HG03045 (cell line): ENCODE data around the gene RPL19.
"Not testable (repeated sequence)": the region's sequence is repeated elsewhere in the genome, so short reads cannot be mapped to it uniquely, and the experiment has no call there.

ENCODE experiments used
- ATAC-seq: cut with Tn5 transposase; IDR thresholded peaks from one replicate; pipeline ENCODE4 v1.9.1; 2021; ENCODE audit warnings: mild to moderate bottlenecking, moderate library complexity; ENCODE audit not compliant: unreplicated experiment

Gene RPL19

GRCh38 chr17:39200070-39200879 is at the start of gene RPL19:
Gene RPL19 (plus strand): TSS chr17:39200283. CDS start chr17:39200345, 62 bp downstream.
- ATAC-seq: peak; percentile 61

DNA sequence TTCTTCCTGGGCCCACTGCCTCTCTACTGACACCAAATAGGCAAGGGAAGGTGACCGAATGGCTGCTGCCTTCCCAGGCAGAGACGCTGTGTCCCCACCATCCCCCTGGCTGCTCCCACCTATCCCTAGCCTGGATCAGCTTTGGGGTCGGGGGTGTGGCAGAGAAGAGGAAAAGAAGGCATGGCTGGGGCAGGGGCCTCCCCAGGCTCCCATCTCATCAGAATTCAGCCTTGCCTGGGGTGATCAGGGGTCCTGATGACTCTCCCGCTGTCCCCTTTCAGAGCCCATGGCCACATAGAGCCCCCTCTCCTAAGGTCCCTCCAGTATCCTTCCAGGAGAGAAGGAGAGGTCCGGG is 49.3 kb upstream of the RPL19 start:
- no peak for ATAC-seq

GRCh38 chr17:39151150-39151942 is 48.7 kb upstream of the RPL19 start, which contains the start of gene PLXDC1:
Gene PLXDC1 (minus strand): TSS chr17:39151637. CDS start chr17:39151437, 200 bp downstream.
- no peak for ATAC-seq

DNA sequence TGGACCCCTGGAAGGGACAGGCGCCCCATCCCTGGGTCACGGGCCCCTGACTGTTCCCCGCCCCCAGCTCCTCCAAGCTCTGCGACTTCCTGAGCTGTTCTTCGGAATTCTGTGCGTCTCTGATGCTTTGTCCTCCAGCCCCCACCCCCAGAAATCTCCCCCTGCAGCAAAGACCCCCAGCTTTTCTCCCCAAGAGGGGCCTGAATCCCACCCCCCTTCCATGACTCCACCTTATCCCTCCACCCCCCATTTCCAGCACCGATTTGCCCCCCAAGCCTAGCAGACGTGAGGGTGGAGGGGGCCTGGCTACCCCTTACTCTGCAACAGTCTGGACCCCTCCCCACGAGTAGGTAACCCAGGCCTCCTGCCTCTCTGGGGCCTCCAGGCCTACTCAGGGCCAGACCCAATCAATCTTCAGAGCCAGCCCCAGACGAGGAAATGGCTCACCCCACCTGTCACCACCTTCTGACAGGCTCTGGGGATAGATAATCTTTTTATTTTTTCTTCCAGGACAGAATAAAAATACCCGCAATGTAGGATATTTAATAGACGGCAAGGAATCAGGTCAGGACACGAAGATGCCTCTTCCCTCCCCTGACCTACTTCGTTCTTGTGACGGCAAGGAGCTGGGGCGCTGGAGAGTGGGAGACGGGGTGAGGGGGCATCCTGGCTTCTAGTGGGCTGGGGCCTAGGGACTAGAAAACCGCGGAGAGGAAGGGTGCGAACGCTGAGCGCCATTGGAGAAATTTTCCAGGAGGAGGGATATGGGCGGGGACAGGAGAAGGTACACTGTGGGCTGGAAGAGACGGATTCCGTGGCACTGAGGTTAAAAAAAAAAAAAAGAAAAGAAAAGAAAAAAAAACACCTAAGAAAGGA is 47.9 kb upstream of the RPL19 start:
- ATAC-seq: no peak

DNA sequence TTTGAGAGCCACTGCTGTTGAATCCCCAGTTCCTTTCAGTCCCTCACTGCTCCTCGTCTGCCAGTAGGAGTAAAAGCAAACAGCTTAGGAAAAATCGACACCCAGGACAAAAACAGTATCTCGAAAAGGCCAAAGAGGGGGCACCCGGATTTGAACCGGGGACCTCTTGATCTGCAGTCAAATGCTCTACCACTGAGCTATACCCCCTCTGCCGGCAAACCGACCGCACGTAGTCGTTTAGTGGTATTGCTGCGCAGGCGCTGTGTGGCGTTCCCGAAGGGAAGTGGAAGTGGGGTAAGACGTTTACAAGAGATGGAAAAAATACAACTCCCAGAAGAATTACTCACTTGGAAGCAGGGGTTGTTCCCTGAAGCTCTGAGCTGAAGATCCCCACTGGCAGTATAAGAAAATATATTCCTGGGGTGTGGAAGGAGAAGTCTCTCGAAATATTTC is 46.5 kb upstream of the RPL19 start:
- ATAC-seq: peak; percentile 40

GRCh38 chr17:39155654-39156053 is 44.4 kb upstream of the RPL19 start:
- no peak for ATAC-seq

- ATAC-seq: no peak
Measured at GRCh38 chr17:39156491-39156890, 43.6 kb upstream of the RPL19 start.

DNA sequence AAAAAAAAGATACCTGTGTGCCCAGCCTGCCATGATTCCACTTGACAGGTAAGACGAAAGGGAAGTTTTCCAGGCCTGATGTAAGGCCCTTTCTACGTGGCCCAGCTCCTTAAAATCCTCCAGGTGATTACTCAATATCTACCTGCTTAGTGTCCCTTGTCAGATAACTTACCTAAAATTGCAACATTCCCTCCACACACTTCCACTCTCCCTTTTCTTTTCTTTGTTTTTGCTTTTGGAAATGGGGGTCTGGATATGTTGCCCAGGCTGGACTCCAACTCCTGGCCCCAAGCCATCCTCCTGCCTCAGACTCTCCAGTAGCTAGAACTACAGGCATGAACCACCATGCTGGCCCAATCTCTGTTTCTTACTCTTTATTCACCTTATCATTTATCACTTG is 41.5 kb upstream of the RPL19 start:
- no peak for ATAC-seq

DNA sequence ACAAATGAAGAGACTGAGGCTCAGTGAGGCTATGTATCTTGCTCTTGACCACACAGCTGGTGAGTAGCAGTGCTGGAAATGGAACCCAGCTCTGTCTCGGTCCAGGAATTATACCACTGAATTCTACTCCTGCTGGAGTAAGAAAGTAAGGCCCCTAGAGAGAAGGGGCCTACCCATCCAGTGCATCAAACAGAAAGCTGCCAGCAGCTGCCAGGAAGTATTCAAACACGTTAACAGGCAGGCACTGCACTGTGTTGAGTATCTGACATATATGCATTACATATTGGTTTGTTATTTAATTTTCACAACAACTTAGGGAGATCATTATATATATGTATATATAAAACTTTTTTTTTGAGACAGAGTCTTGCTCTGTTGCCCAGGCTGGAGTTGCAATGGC is 38.1 kb upstream of the RPL19 start:
- ATAC-seq: no peak

DNA sequence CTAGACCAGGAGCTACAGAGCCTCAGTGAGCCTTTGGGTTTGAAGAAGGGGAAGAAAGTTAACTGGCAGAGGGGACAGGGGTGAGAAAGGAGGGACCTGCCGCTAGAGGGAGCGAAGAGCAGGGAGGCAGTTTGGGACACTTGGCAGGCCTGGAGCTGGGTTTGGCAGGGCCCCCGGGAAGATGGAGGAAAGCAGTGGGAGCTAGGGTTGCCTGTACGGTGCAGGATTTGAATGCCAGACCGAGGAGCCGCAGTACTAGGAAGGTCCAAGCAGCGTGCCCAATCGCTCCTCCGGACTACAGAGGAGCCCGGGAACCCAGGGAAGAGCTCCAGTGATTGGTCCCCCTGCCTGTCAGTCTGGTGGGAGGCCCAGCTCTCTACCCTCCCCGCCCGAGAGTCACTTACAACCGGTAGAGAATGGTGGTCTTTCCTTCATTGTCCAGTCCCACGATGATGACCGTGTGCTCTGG is 35.4 kb upstream of the RPL19 start:
- peak; percentile 65 for ATAC-seq

- no peak for ATAC-seq
Measured at GRCh38 chr17:39165178-39165840, 34.8 kb upstream of the RPL19 start.

DNA sequence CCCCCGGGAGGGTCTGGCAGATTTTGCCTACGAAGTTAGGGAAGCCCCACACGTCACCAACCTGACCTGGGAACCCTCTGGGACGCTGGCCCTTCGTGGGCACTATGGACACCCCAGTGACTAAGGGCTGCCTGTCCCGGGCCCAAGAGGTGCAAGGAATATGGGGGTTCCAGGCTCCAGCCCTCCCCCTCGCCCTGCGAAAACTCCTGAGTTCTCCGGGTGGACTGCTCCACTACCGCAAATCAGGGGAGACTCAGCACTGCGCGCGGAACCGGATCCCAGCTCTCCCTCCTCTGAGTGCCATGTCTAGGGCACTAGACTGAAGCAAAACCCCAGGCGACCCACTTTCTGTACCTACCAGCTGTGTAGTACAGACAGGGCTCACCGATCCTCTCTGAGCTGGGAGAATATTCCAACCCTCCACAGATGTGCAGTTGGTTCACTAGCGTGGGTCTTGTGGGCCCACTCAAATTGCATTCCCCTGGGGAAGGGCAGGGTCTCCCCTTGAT is 34.2 kb upstream of the RPL19 start, which contains the start of gene ARL5C:
Gene ARL5C, minus strand, starts transcription at position 321 of the 509 bp plus-strand sequence. CDS start 401 bp downstream, outside the sequence.
- no peak for ATAC-seq

- no peak for ATAC-seq
Measured at GRCh38 chr17:39166437-39167335, 33.4 kb upstream of the RPL19 start.

DNA sequence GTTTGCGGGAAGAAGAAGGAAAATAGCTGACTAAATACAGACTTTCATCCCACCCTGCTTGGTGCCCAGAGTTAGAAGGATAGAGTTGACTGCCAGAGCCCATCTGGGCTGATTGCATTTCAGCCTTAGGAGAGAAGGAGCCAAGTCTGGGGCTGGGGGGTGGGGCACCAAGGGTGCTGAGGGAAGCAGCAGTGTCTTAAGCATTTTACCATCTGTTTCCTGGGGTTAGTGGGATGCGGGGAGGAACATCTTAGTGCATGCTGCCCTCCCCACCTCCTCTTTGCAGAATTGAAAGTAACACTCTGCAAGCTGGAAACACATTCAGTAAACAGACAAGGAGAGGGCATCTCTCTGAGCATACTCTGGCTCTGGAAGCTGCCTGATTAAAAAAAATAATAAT is 32.6 kb upstream of the RPL19 start:
- ATAC-seq: no peak

DNA sequence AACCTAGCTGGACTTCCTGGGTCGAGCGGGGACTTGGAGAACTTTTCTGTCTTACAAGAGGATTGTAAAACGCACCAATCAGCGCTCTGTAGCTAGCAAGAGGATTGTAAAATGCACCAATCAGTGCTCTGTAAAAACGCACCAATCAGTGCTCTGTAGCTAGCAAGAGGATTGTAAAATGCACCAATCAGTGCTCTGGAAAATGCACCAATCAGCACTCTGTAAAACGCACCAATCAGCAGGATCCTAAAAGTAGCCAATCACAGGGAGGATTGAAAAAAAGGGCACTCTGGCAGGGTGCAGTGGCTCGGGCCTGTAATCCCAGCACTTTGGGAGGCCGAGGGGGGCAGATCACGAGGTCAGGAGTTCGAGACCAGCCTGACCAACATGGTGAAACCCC is 31.6 kb upstream of the RPL19 start:
- not testable (repeated sequence) for ATAC-seq

- ATAC-seq: no peak
Measured at GRCh38 chr17:39169101-39169500, 31.0 kb upstream of the RPL19 start.

- ATAC-seq: no peak
Measured at GRCh38 chr17:39169518-39169917, 30.6 kb upstream of the RPL19 start.

DNA sequence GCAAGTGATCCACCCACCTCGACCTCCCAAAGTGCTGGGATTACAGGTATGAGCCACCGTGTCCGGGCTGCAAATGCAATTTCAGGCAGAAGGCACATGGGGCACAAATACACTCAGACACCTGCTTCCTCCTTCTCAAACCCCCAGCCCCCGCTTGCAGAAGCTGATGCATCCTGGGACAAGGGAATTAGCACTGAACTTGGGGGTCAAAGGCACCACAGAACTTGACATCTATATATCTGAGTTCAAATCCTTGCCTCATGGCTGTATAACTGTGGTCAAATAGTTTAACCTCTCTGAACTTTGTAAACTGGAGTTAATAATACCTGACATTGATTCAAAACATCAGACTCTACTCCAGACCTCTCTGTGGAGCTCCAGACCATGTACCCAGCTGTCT is 30.0 kb upstream of the RPL19 start:
- no peak for ATAC-seq

DNA sequence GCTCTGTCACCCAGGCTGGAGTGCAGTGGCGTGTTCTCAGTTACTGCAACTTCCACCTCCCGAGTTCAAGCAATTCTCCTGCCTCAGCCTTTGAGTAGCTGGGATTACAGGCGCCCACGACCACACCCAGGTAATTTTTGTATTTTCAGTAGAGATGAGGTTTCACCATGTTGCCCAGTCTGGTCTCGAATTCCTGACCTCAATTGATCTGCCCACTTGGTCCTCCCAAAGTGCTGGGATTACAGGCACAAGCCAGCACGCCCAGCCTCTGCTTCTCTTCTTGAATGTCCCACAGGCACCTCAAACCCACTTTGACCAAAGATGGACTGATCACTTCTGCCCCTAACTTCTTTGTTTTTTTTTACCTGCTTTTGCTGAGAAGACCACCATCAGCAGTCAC is 29.5 kb upstream of the RPL19 start:
- ATAC-seq: no peak
